Osteocyte (in vitro differentiated cells): Measurements from ENCODE around the gene BARX1. TPM values are rescaled to one million over a fixed set of nuclear protein-coding genes. Genes with fewer than 3 reads are reported as not detected.

ENCODE experiments used
- DNase-seq: peaks from one replicate; pipeline ENCODE4 v3.0.0; 2021; ENCODE audit warnings: mixed read lengths; ENCODE audit not compliant: unreplicated experiment; ENCODE audit errors: extremely low spot score
- H3K27ac Mint-ChIP-seq: one replicate; pipeline ENCODE4 v1.8.0; 2021; ENCODE audit warnings: mild to moderate bottlenecking, mixed read lengths; ENCODE audit not compliant: unreplicated experiment
- H3K27me3 Mint-ChIP-seq: one replicate; pipeline ENCODE4 v1.8.0; 2021; ENCODE audit warnings: mixed read lengths; ENCODE audit not compliant: unreplicated experiment
- H3K36me3 Mint-ChIP-seq: one replicate; pipeline ENCODE4 v1.8.0; 2021; ENCODE audit warnings: mixed read lengths; ENCODE audit not compliant: unreplicated experiment
- H3K4me1 Mint-ChIP-seq: one replicate; pipeline ENCODE4 v1.8.0; 2021; ENCODE audit warnings: mixed read lengths; ENCODE audit not compliant: unreplicated experiment
- H3K4me3 Mint-ChIP-seq: one replicate; pipeline ENCODE4 v1.8.0; 2021; ENCODE audit warnings: mild to moderate bottlenecking, moderate library complexity, mixed read lengths; ENCODE audit not compliant: unreplicated experiment
- H3K9me3 Mint-ChIP-seq: one replicate; pipeline ENCODE4 v1.8.0; 2021; ENCODE audit warnings: mixed read lengths; ENCODE audit not compliant: unreplicated experiment
- total RNA-seq: library from RNA; stranded (reverse); gene quantifications from 2 replicates; pipeline ENCODE4 v1.2.1, GENCODE V29; 2021
- TF ChIP-seq, protein P1 (sequence below): fragments of 200-600 bp; sonication (generic); IDR thresholded peaks from 2 replicates; pipeline ENCODE4 v1.5.0; 2021; ENCODE audit warnings: antibody characterized with exemption, mild to moderate bottlenecking, moderate library complexity

Gene BARX1
- total RNA-seq, 1 donor from 2014 or later, result 2.2 TPM

DNA sequence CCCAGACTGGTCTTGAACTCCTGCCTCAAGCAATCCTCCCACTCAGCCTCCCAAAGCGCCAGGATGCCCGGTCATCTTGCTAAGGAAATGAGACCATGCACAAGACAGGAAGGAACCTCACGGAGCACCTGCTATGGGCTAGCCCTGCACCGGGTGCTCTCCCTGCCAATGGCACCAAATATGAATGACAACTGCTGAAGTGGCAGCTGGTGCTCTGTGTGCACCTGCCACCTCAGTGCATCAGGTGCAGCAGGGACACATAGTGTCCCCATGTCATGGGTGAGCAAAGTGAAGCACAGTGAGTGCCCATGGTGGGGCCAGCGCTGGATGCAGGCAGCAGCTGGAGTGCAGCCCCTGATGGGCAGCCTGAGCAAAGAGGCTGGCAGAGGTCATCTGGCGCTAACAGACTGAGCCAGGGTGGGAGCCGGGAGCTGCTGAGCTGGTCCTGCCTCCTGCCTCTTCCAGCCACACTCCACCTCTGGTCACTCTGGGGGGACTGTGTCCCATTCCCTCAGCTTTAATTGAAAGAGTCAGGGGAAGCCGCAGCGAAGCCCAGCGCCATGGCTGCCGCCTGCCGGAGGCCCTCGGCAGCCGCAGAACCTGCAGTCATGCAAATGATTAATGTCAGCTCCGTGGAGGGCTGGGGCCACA is 46.4 kb downstream of the BARX1 start:
- no peaks in the 10 kb centered on the region for H3K4me1 Mint-ChIP-seq
- TF ChIP-seq, protein P1, sequence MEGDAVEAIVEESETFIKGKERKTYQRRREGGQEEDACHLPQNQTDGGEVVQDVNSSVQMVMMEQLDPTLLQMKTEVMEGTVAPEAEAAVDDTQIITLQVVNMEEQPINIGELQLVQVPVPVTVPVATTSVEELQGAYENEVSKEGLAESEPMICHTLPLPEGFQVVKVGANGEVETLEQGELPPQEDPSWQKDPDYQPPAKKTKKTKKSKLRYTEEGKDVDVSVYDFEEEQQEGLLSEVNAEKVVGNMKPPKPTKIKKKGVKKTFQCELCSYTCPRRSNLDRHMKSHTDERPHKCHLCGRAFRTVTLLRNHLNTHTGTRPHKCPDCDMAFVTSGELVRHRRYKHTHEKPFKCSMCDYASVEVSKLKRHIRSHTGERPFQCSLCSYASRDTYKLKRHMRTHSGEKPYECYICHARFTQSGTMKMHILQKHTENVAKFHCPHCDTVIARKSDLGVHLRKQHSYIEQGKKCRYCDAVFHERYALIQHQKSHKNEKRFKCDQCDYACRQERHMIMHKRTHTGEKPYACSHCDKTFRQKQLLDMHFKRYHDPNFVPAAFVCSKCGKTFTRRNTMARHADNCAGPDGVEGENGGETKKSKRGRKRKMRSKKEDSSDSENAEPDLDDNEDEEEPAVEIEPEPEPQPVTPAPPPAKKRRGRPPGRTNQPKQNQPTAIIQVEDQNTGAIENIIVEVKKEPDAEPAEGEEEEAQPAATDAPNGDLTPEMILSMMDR, result no peak
- no peaks in the 10 kb centered on the region for H3K36me3 Mint-ChIP-seq
- no peak for DNase-seq
- H3K9me3 Mint-ChIP-seq, result no peaks in the 10 kb centered on the region
- H3K4me3 Mint-ChIP-seq, result no peak overlapping the region
- peaks cover 4% of the 10 kb centered on the region for H3K27me3 Mint-ChIP-seq
- no peak overlapping the region for H3K27ac Mint-ChIP-seq

DNA sequence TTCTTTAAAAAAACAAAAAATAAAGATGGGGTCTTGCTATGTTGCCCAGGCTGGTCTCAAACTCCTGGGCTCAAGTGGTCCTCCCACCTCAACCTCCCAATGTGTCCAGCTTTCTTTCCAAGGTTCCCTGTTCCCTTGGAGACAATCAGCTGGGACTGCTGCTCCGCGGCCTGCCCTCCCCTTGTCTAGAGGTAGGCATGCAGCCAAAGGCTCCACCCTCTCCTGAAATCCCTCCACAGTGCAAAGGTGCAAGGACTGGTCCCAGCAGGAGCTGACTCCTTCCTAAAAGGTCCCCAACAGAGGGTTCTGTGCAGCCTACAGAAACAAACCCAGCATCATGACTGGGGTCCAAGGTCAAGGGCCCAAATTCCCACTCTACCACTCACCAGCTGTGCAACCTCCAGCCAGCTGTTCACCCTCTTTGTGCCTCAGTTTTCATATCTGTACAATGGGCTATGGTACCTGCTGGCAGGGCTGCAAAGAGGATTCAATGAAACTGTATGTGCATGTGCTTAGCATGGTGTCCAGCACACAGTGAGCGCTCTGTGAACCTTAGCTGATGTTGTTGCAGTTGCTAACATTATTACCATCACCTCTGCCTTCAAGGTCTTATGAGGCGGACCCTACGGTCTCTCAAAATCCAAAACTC is 47.5 kb downstream of the BARX1 start:
- no peak overlapping the region for H3K27ac Mint-ChIP-seq
- H3K4me3 Mint-ChIP-seq, result no peak overlapping the region
- TF ChIP-seq, protein P1, result no peak
- peaks cover 4% of the 10 kb centered on the region for H3K27me3 Mint-ChIP-seq
- H3K9me3 Mint-ChIP-seq, result no peaks in the 10 kb centered on the region
- H3K4me1 Mint-ChIP-seq, result no peaks in the 10 kb centered on the region
- no peak for DNase-seq
- H3K36me3 Mint-ChIP-seq, result no peaks in the 10 kb centered on the region

DNA sequence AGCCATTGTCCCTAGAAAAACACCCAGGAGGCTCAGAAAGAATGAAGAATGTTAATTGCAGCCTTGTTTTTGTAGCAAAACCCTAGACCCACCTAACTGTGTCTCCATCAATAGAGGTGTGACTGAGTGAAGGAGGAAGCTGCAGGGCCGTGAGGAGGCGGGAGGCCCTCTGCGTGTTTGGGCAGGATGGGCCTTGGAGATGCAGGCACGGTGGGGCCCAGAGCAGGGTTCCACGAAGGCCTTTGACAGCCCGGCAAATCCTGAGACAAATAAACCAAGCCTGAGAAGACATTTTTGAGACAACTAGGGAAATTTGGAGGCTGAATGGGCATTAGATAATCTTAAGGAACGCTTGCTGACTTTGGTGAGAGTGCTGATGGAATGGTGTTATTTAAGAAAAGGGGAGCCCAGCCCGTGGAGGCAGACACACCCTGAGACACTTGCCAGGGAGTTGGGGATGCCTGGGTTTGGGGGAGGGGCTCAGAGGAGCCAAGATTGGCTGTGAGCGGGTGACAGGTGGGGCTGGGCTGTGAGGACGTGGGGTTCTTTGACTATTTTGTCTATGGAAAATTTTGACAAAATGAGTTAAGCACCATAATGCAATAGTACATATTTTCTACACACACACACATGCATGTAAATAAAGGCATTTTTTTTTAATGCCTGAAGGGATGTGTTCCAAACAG is 48.8 kb downstream of the BARX1 start:
- Mint-ChIP-seq H3K27ac (no peak overlapping the region), H3K4me3 (no peak overlapping the region), H3K9me3 (no peaks in the 10 kb centered on the region), H3K27me3 (peaks cover 4% of the 10 kb centered on the region), H3K36me3 (no peaks in the 10 kb centered on the region), H3K4me1 (no peaks in the 10 kb centered on the region)
- no peak for DNase-seq
- TF ChIP-seq, protein P1, result no peak

DNA sequence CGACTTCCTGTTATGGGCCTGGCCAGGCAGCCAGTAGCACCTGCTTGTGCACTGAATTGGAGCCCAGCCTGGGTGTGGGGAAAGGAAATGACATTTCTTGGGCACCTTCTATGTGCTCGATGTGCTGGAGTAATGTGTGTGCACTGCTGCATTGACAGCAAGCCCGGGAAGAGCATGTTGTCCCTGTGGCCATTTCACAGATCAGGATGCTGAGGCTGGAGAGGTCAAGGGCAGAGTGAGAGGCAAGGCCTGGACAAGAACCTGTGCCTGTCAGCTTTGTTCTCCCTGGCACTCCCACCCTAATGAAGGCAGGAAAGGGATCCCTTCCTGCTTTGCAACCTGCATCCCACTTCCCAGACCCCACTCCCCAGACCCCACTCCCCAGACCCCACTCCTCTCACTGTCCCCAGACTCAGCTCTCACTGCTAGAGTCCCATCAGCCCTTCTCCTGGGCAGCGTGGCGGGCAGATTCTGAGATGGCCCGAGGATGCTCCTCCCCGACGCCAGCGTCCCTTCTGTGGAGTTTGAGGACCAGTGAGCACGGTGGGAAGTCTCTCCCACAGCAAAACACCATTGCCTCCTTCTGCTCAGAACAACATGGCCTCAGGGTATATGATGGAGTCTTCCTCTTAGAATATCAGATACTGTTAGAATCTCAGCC is 49.6 kb downstream of the BARX1 start:
- Mint-ChIP-seq H3K4me3 (no peak overlapping the region), H3K27me3 (peaks cover 4% of the 10 kb centered on the region), H3K4me1 (no peaks in the 10 kb centered on the region), H3K9me3 (no peaks in the 10 kb centered on the region), H3K36me3 (no peaks in the 10 kb centered on the region), H3K27ac (no peak overlapping the region)
- no peak for DNase-seq
- TF ChIP-seq, protein P1, result no peak
